Measurements from ENCODE around the gene NPAS3. TPM values are rescaled to one million over a fixed set of nuclear protein-coding genes. Genes with fewer than 3 reads are reported as not detected.
A peak's percentile ranks its signal among the peaks of the same experiment; 100 is the strongest.

NPAS3 gene
- total RNA-seq, 1 donor from 2014 or later, result not detected

GRCh38 chr14:33524244-33524643 is 585.6 kb downstream of the NPAS3 start:
- Histone ChIP-seq H3K9me3 (ENCODE audit: low read depth) (no peaks in the 10 kb centered on the region), H4K20me1 (ENCODE audit: low read depth) (no peaks in the 10 kb centered on the region), H3K4me2 (no peak overlapping the region), H3K9ac (no peak overlapping the region), H3K79me2 (ENCODE audit: low read depth) (no peaks in the 10 kb centered on the region), H3F3A (ENCODE audit: low read depth) (no peaks in the 10 kb centered on the region), H3K4me3 (no peak overlapping the region), H3K27me3 (no peaks in the 10 kb centered on the region), H3K27ac (no peak overlapping the region), H2AFZ (replicated peaks) (no peak overlapping the region), H3K4me1 (peaks cover 13% of the 10 kb centered on the region), H3K36me3 (no peaks in the 10 kb centered on the region)
- peaks cover 28% of the 10 kb centered on the region for H3K4me1 Mint-ChIP-seq
- H3K9me3 Mint-ChIP-seq, result no peaks in the 10 kb centered on the region
- no peak overlapping the region for H3K4me3 Mint-ChIP-seq
- TF ChIP-seq CTCF (IDR thresholded peaks at IDR 0.05), result no peak
- TF ChIP-seq EZH2phosphoT487 (IDR thresholded peaks at IDR 0.05), result no peak
- no peak for TF ChIP-seq EZH2 (IDR thresholded peaks at IDR 0.05)
- DNase-seq (ENCODE audit: low spot score), result no peak
- H3K27ac Mint-ChIP-seq, result no peak overlapping the region
- H3K36me3 Mint-ChIP-seq, result no peaks in the 10 kb centered on the region
- H3K27me3 Mint-ChIP-seq (ENCODE audit: insufficient read depth, low read depth), result peaks cover 5% of the 10 kb centered on the region

GRCh38 chr14:33525626-33526025 is 586.9 kb downstream of the NPAS3 start:
- Histone ChIP-seq H3K36me3 (no peaks in the 10 kb centered on the region), H3K4me2 (no peak overlapping the region), H3K9me3 (ENCODE audit: low read depth) (no peaks in the 10 kb centered on the region), H2AFZ (replicated peaks) (no peak overlapping the region), H3K9ac (no peak overlapping the region), H3K27ac (no peak overlapping the region), H3K4me3 (no peak overlapping the region), H3K27me3 (no peaks in the 10 kb centered on the region), H3K4me1 (peaks cover 13% of the 10 kb centered on the region), H4K20me1 (ENCODE audit: low read depth) (no peaks in the 10 kb centered on the region), H3K79me2 (ENCODE audit: low read depth) (no peaks in the 10 kb centered on the region), H3F3A (ENCODE audit: low read depth) (no peaks in the 10 kb centered on the region)
- Mint-ChIP-seq H3K4me1 (peaks cover 28% of the 10 kb centered on the region), H3K27ac (no peak overlapping the region), H3K9me3 (no peaks in the 10 kb centered on the region), H3K4me3 (no peak overlapping the region), H3K36me3 (no peaks in the 10 kb centered on the region), H3K27me3 (ENCODE audit: insufficient read depth, low read depth) (peaks cover 5% of the 10 kb centered on the region)
- TF ChIP-seq EZH2phosphoT487 (IDR thresholded peaks at IDR 0.05) (no peak), EZH2 (IDR thresholded peaks at IDR 0.05) (no peak), CTCF (IDR thresholded peaks at IDR 0.05) (no peak)
- DNase-seq (ENCODE audit: low spot score), result no peak

GRCh38 chr14:33527023-33527634 is 588.5 kb downstream of the NPAS3 start:
- H3F3A ChIP-seq (ENCODE audit: low read depth), result no peaks in the 10 kb centered on the region
- H3K36me3 ChIP-seq, result no peaks in the 10 kb centered on the region
- H3K9ac ChIP-seq, result no peak overlapping the region
- no peak overlapping the region for H3K4me2 ChIP-seq
- H3K27me3 Mint-ChIP-seq (ENCODE audit: insufficient read depth, low read depth), result peaks cover 5% of the 10 kb centered on the region
- H3K79me2 ChIP-seq (ENCODE audit: low read depth), result no peaks in the 10 kb centered on the region
- H3K36me3 Mint-ChIP-seq, result no peaks in the 10 kb centered on the region
- no peak overlapping the region for H3K27ac Mint-ChIP-seq
- H3K27me3 ChIP-seq, result no peaks in the 10 kb centered on the region
- H3K4me1 ChIP-seq, result peaks cover 13% of the 10 kb centered on the region
- H3K4me3 Mint-ChIP-seq, result no peak overlapping the region
- H3K27ac ChIP-seq, result no peak overlapping the region
- H3K9me3 Mint-ChIP-seq, result no peaks in the 10 kb centered on the region
- no peak overlapping the region for H3K4me3 ChIP-seq
- peaks cover 25% of the 10 kb centered on the region for H3K4me1 Mint-ChIP-seq
- DNase-seq (ENCODE audit: low spot score), result no peak
- H4K20me1 ChIP-seq (ENCODE audit: low read depth), result no peaks in the 10 kb centered on the region
- TF ChIP-seq EZH2phosphoT487 (IDR thresholded peaks at IDR 0.05), result no peak
- H2AFZ ChIP-seq (replicated peaks), result no peak overlapping the region
- no peaks in the 10 kb centered on the region for H3K9me3 ChIP-seq (ENCODE audit: low read depth)

GRCh38 chr14:33528655-33529054 is 590.0 kb downstream of the NPAS3 start:
- H2AFZ ChIP-seq (replicated peaks), result peak overlapping the region; percentile 40
- H3K27me3 ChIP-seq, result no peaks in the 10 kb centered on the region
- peaks cover 25% of the 10 kb centered on the region for H3K4me1 Mint-ChIP-seq
- peaks cover 13% of the 10 kb centered on the region for H3K4me1 ChIP-seq
- H3K36me3 Mint-ChIP-seq, result no peaks in the 10 kb centered on the region
- TF ChIP-seq CTCF (IDR thresholded peaks at IDR 0.05) (no peak), EZH2 (IDR thresholded peaks at IDR 0.05) (no peak), EZH2phosphoT487 (IDR thresholded peaks at IDR 0.05) (no peak)
- no peak overlapping the region for H3K4me2 ChIP-seq
- no peak for DNase-seq (ENCODE audit: low spot score)
- H3K27ac ChIP-seq, result no peak overlapping the region
- no peaks in the 10 kb centered on the region for H3K36me3 ChIP-seq
- H3K79me2 ChIP-seq (ENCODE audit: low read depth), result no peaks in the 10 kb centered on the region
- H3K27me3 Mint-ChIP-seq (ENCODE audit: insufficient read depth, low read depth), result peaks cover 5% of the 10 kb centered on the region
- no peak overlapping the region for H3K9ac ChIP-seq
- H3K27ac Mint-ChIP-seq, result no peak overlapping the region
- H3F3A ChIP-seq (ENCODE audit: low read depth), result no peaks in the 10 kb centered on the region
- no peaks in the 10 kb centered on the region for H3K9me3 Mint-ChIP-seq
- no peaks in the 10 kb centered on the region for H4K20me1 ChIP-seq (ENCODE audit: low read depth)
- no peak overlapping the region for H3K4me3 ChIP-seq
- H3K4me3 Mint-ChIP-seq, result no peak overlapping the region
- H3K9me3 ChIP-seq (ENCODE audit: low read depth), result no peaks in the 10 kb centered on the region
